NB4 (cell line): ENCODE data around the gene ARL14.

Experiments used
- POLR2A ChIP-seq: IDR thresholded peaks from 2 replicates; pipeline ENCODE4 v1.6.1; 2011; ENCODE audit warnings: mild to moderate bottlenecking; ENCODE audit not compliant: insufficient read length; ENCODE audit errors: extremely low read depth
- TF ChIP-seq, protein P1 (sequence below): IDR thresholded peaks from one replicate; pipeline ENCODE4 v1.5.1; 2012; ENCODE audit warnings: low read depth, low read length

DNA sequence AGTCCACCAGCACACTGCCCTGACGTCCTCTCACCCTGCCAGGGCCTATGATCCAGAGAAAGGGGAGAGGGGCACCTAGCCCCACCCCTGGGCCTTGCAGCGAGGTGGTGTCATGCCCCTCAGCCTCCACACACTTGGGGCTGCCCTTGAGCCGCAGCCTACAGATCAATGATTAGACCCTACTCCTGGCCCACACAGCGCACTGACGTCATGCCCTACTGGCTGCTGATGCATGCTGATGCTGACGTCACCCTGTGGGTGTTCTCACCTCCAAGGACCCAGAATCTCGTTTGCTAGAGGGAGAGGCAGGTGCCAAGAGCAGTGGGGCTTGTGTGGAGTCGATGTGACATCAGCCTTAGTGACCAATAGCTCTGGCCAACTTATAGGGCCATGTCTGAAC is 18.0 kb downstream of the ARL14 start:
- no peak for TF ChIP-seq POLR2A
- TF ChIP-seq, protein P1, sequence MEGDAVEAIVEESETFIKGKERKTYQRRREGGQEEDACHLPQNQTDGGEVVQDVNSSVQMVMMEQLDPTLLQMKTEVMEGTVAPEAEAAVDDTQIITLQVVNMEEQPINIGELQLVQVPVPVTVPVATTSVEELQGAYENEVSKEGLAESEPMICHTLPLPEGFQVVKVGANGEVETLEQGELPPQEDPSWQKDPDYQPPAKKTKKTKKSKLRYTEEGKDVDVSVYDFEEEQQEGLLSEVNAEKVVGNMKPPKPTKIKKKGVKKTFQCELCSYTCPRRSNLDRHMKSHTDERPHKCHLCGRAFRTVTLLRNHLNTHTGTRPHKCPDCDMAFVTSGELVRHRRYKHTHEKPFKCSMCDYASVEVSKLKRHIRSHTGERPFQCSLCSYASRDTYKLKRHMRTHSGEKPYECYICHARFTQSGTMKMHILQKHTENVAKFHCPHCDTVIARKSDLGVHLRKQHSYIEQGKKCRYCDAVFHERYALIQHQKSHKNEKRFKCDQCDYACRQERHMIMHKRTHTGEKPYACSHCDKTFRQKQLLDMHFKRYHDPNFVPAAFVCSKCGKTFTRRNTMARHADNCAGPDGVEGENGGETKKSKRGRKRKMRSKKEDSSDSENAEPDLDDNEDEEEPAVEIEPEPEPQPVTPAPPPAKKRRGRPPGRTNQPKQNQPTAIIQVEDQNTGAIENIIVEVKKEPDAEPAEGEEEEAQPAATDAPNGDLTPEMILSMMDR: no peak
